SK-MEL-5 (cell line): ENCODE results near the gene ACR. TPM values are rescaled to one million over a fixed set of nuclear protein-coding genes. Genes with fewer than 3 reads are reported as not detected.
"Not testable (repeated sequence)": the region's sequence is repeated elsewhere in the genome, so short reads cannot be mapped to it uniquely, and the experiment has no call there.

Experiments used
- DNase-seq: peaks from one replicate; pipeline ENCODE4 v3.0.0-alpha.2; 2016; ENCODE audit warnings: low read depth, low spot score
- in situ Hi-C: cut with HindIII; loops from 2 replicates; pipeline ENCODE4 v1.10.0; 2016; ENCODE audit warnings: low sequenced_read_pairs, high pct_unique_total_duplicates, low pct_unique_long_range_greater_than_20kb
- small RNA-seq, 2 experiments: library from RNA; depleted of rRNA; stranded (forward); fragments of <200 nt; gene quantifications; one replicate each; pipeline ENCODE3, GENCODE V24; 2014
- total RNA-seq: library from RNA; depleted of rRNA; stranded (reverse); fragments of >200 nt; shearing (Covaris generic); gene quantifications from 2 replicates; pipeline ENCODE4 v1.2.3, GENCODE V29; 2014; rRNA removed

ACR gene
- total RNA-seq, 1 experiment from 2014 or later, result not detected

DNA sequence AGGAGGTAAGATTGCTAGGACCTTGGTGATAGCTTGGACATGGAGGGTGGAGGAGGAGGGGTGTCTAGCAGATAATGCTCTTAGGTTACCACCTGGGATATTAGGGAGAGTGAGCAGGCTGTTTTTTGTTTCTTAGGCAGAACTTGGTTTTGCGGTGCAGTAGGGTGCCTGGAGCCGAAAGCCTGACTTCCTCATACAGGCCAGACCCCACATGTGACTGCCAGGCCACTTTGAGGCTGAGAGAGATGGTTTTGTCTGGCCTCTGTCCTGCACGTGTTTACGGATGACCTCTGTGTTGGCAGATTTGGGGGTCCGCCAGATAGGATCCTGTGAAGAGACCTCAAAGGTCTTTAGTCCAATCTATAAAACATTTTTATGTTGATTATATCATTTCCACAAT is 47.3 kb downstream of the ACR start:
- in situ Hi-C loops, DNase-seq: not testable (repeated sequence)

DNA sequence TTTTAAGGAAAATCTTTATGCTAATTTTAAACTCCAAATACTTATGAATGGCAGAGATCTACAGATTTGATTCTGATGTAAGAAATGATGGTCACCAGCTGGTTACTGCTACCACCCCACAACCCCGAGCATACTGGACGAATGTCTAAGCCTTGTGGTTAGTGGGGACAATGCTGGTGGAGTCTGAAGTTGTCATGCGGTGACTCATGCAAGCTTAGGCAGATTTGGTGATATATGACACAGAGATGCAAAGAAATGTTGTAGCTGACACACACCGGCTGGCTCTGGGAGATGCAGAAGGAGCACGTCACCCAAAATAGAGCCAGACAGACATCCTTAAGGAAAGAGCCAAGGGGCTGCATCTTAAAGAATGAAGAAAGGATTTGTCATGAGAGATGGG is 48.9 kb downstream of the ACR start:
- in situ Hi-C loops, DNase-seq: not testable (repeated sequence)

Small RNA genes lying within 50 kb of the gene (small RNA-seq; reads per million reads assigned to genes)
- 0 reads per million in 2 experiments for gene RNU6-409P

Other genes with a start within 250 kb of the ACR start
- 26.3 and 27.8 TPM in 2 replicates for gene LMF2, start 230.5 kb upstream of the ACR start, total RNA-seq
- 51.5 and 53.8 TPM in 2 replicates for gene NCAPH2, start 230.0 kb upstream of the ACR start, total RNA-seq
- gene SCO2, start 212.6 kb upstream of the ACR start, total RNA-seq, result 2.7 and 7.2 TPM in 2 replicates
- 1.5 and 1.8 TPM in 2 replicates for gene TYMP, start 208.2 kb upstream of the ACR start, total RNA-seq
- gene KLHDC7B, start 192.3 kb upstream of the ACR start, total RNA-seq, result 0.11 TPM in 1 of 2 replicates, not detected in the other
- gene SYCE3, start 175.3 kb upstream of the ACR start, total RNA-seq, result not detected in 2 replicates
- 5.4 and 12.6 TPM in 2 replicates for gene CPT1B, start 159.8 kb upstream of the ACR start, total RNA-seq
- 22.2 and 27.7 TPM in 2 replicates for gene CHKB, start 155.4 kb upstream of the ACR start, total RNA-seq
- gene MAPK8IP2, start 137.4 kb upstream of the ACR start, total RNA-seq, result 18.8 and 20.0 TPM in 2 replicates
- gene ARSA, start 110.1 kb upstream of the ACR start, total RNA-seq, result 17.5 and 20.9 TPM in 2 replicates
- gene SHANK3, start 65.4 kb upstream of the ACR start, total RNA-seq, result 2.1 and 2.6 TPM in 2 replicates
- gene RABL2B, start 45.4 kb downstream of the ACR start, total RNA-seq, result 16.8 and 18.6 TPM in 2 replicates